GM18519 (cell line): ENCODE data around the gene ITPA.
"Not testable (repeated sequence)": the region's sequence is repeated elsewhere in the genome, so short reads cannot be mapped to it uniquely, and the experiment has no call there.

ENCODE experiments used
- ATAC-seq: cut with Tn5 transposase; IDR thresholded peaks from one replicate; pipeline ENCODE4 v1.9.1; 2021; ENCODE audit warnings: mild to moderate bottlenecking, moderate library complexity; ENCODE audit not compliant: unreplicated experiment, low FRiP score

Gene ITPA

DNA sequence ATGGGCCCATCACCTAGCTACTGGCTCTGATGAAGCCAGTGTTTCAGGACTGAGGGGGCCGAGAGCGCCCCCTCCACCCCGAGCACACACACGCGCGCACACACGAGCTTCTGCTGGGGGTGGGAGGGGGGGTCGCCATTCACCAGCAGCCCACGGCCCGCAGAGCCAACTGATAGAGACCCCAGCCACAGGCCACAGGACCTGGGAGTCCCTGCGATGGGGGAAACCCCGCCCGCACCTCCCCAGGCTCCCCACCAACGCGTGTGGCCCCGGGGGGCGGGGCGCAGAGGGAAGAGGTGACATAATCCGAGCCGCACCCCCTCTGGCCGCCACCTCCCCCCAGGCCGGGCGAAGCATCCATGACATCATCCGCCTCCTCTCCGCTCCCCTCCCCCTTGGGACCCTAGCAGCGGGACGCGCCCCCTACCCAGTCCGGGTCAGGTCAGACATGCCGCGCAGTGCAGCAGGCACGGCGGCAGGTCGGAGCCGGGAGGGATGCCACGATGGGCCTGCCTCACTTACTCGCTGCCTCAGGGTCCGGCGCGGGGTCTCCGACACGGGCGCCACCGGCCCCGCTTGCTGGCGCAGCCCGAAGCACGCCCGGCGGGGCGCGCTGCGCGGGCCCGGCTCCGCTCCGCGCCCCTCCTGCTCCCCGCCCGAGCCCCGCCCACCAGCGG is 36.2 kb upstream of the ITPA start, which contains the start of gene LZTS3:
LZTS3 (minus strand) TSS at position 617 of the 677 bp plus-strand sequence. CDS start 6,386 bp downstream, outside the sequence.
- ATAC-seq = peak; percentile 62

DNA sequence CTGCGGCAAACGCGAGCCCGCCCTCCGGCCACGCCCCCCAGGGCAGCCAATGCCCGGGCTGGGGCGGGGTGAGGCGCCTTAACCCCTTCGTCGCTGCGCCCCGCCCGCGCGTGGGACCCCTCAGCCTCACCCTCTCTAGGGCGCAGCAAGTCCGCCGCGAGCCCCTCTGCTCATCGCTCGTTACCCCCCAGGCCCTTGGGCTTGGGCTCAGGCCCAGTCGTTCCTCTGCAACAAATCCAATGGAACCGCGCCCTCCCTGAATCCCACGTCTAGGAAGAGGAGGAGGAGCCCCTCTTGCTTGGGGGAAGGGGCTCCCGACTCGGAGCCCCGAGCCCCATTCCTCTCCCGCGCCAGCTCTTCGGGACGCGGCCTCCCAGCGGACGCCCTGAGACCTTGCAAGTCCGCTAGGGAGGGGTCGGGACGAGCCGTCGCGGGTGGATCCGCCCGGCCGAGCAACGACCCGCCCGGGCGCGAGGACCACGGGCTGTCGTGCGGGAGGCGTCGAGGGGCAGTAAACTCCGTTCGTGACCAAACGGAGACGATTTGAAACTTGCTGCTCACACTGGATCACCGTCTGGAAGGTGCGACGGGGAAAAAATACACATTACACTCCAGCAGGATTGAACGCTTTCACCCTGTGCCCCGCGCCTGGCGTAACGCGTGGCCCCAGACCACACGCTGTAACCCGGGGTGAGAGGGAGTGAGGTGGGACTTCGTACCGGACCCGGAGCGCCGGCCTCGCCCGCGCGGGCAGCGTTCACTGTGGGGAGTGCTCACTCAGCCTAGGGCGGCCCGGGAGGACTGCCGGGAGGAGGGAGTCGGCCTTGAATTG is 35.5 kb upstream of the ITPA start:
- ATAC-seq = peak; percentile 9

DNA sequence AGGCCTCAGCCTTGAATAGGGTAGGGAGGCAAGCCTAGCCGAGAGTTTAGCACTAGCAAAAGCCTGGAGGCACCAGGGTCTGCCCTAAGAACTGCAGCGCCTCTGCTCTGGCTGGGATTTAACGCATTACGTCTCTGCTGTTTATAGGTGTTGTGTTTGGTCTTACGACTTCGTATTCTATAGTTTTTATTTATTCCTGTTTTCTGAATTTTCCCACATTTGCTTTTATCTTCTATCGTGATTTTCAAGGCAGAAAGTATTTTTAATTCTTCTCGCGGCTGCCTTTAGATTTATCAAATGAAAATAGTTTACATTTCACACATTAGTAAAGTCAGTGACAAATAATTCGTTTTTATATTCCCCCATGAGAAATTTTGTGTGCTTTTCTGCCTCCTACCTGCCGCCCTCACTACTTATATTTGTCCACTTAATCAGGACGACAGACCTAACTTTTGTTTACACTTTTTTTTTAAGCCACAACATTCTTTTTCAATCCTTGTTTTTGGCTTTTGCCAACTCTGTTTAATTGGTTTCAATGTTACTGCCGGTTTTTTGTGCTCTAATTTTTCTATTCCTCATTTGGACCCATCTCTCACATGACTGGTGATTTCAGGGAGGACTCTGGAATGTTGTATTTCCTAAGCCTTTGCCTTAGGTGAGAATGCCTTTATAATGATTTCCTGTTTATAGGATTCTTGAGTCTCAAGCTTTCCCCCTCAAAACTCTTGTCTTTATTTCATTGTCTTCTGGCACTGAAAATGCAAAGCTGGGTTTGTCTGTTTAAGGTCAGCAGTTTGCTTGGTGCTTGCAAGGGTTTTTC is 34.6 kb upstream of the ITPA start:
- no peak for ATAC-seq

DNA sequence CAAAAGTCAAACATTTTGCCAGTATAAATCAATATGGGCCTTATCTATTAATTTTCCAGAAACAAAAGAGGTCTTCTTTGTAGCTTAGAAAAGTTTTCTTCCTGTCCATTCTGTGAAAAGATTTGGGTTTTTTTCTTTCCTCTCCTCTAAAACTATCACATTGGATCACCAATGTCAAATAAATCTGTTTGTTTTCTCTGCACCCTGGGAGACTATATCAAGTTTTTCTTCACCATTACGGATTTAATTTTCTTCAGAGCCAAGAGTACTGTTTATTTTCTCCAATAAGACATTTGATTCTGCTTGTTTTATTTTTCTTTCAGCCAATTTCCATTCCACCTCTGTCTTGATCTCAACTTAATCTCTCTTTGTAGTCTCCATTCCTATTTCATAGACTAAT is 34.0 kb upstream of the ITPA start:
- ATAC-seq = no peak

DNA sequence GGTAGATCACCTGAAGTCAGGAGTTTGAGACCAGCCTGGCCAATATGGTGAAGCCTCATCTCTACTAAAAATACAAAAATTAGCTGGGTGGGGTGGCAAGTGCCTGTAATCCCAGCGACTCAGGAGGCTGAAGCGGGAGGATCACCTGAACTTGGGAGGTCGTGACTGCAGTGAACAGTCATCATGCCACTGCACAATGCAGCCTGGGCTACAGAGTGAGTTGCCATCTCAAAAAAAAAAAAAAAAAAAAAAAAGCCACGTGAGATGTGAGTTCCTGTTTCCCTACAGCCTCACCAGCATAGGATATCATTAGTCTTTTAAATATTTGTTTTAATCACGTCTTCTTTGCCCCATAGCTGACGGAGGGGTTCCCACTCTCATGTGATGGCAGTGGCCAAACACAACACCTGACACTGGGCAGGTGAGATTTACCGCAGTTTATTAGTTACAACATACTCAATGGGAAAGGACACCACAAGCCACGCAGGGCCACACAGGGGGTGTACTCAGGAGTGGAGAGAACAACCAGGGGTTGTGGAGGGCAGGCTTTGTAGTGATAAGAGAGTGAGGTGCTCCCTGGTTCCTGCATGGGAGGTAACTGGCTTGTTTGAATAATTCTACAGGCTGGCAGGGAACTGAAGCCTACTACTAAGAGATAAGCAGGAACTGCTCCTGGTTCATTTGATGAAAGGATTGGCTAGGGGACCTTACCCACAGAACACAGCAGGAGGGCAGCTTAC is 31.4 kb upstream of the ITPA start:
- ATAC-seq = no peak

DNA sequence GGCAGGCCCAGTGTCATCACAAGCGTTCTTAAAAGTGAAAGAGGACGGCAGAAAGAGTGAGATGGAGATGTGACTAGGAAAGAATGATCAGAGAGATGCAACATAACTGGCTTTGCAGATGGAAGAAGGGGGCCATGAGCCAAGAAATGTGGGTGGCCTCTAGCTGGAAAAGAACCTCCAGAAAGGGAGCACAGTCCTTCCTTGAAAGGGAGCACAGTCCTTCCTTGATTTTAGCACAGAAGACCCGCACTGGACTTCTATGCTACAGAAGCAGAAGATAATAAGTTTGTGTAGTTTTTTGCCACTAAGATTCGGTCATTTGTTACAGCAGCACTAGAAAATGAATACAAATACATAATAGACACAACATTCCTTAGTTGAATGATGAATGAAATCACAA is 29.0 kb upstream of the ITPA start:
- no peak for ATAC-seq

DNA sequence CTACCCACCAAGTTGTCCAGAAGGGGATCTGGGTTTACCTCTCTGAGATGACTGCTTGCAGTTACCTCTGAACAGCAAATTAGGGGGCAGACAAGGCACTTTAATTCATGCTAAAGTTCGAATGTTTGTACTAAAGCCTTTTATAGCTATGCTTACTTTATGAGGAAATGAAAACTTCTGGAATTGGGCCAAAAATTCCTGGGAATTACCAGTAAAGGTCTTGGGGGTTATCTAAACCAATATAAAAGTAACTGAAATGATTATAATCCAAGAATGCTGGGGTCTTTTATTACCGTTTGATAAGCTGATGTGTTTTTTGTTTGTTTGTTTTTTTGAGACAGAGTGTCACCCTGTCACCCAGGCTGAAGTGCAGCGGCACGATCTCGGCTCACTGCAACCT is 28.0 kb upstream of the ITPA start:
- no peak for ATAC-seq

DNA sequence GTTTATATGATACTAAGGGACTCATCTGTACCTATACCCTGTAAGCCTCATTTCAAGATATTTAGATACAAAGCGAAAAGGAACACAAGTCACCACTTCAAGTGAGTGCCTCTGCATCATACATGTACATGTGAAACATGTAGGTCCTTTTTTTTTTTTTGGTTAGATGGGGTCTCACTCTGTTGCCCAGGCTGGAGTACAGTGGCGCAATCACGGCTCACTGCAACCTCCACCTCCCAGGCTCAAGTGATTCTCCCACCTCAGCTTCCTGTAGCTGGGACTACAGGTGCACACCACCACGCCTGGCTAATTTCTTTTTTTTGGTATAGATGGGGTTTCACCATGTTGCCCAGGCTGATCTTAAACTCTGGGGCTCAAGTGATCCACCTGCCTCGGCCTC is 26.9 kb upstream of the ITPA start:
- not testable (repeated sequence) for ATAC-seq

DNA sequence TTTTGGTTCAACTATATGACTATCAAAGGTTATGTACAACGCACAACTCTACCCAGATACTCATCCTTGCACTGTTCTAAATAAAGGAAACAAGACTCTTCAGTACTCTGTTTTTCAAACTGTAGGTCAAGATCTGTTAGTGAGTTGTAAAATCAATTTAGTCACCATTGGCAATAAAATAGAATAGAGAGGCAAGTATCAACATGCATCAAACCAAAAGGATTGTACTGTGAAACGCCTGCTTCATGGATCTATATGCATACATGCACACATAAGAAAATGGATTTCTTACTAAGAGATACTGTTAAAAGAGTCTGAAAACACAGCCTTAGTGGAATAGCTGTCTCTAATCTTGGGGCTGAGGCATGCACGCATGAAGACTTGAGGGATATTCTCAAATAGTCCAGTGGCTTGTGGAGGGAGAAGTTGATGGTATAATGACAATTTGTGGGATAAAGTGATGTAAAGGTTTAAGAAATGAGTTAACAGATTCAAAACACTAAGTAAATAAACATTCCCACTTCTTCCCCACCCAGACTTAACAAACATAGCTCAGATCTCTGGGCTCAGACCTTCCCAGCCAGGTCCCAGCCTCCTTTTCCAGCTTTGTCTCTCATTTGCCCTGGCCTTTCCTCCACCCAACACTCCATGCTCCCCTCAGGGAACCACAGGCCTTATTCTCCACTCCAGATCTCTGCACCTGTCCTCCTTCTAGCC is 25.2 kb upstream of the ITPA start:
- ATAC-seq = no peak

DNA sequence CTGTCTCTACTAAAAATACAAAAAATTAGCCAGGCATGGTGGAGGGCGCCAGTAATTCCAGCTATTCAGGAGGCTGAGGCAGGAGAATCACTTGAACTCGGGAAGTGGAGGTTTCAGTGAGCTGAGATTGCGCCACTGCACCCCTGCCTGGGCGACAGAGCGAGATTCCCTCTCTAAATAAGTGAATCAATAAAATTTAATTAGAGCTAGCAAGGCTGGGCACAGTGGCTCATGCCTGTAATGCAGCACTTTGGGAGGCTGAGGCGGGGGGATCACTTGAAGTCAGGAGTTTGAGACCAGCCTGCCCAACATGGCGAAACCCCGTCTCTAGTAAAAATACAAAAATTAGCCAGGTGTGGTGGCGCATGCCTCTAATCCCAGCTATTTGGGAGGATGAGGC is 21.4 kb upstream of the ITPA start:
- ATAC-seq = not testable (repeated sequence)

DNA sequence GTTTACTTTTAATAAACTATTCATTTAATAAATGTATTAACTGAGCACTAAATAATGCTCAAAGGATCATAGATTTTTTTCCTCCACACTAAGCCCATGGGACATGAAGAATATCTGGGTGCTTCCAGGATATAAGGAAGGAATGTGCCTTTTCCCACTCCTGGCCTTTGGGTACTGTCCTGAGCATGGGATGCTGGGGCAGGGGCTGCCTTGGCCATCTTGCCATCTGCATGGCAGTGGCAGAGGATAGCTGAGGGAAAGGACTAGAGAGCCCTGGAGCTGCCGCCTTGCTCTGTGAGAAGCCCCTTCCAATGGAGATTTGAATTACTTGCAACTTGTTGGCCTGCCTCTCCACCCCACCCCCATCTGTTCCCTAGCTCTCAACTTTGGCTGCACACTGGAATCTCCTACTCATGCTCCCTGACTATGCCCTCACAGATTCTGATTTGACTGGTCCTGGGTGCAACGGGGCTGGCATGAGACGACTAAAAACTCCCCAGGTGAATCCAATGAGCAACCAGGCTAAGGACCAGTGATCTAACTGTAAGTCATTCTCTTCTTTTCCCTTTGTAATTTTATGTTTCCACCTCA is 20.4 kb upstream of the ITPA start:
- ATAC-seq = no peak

DNA sequence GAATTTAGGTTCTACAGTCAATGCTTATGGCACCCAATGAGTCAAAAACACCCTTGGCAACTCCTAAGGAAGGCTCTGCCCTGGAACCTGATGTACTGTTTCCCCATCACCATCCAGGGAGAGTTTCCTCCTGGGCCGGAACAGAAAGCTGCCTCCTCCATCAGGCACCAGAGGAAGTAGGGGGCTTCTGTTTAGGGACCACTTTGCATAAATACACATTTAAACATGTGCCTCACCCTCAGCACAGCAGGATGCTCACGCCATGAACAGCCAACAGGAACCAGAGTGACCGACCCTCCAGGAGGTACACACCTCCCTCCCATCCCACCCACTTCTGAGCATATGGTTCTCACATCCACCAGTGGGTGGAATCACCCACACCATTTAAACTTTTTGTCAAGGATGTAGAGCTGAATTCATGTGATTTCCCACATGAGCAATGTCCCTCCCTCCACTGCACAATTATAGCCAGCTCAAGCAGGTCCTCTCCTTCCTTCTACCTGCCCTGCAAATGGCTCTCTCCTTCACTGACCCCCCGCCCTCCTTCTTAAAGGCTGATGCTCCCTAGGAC is 19.7 kb upstream of the ITPA start:
- no peak for ATAC-seq

DNA sequence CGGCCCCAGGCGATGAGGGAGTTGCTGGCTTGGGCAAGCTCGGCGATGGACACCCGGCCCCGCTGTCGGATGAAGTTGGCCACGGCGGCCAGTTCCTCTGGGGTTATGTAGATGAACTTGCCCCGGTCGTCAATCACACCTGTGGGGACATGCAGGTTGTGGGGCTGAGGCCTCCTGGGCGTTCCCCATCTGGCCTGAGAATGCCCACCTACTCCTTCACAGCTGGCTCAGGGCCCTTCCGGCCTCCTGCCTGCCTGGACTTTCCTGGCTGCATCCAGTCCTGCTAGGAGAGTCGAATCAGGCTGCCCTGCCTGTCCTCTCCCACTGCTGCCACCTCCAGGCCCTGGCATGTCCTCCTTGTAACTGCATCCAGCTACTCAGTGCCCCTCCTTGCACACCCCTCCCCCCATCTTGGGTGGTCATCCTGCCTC is 18.6 kb upstream of the ITPA start:
- no peak for ATAC-seq

DNA sequence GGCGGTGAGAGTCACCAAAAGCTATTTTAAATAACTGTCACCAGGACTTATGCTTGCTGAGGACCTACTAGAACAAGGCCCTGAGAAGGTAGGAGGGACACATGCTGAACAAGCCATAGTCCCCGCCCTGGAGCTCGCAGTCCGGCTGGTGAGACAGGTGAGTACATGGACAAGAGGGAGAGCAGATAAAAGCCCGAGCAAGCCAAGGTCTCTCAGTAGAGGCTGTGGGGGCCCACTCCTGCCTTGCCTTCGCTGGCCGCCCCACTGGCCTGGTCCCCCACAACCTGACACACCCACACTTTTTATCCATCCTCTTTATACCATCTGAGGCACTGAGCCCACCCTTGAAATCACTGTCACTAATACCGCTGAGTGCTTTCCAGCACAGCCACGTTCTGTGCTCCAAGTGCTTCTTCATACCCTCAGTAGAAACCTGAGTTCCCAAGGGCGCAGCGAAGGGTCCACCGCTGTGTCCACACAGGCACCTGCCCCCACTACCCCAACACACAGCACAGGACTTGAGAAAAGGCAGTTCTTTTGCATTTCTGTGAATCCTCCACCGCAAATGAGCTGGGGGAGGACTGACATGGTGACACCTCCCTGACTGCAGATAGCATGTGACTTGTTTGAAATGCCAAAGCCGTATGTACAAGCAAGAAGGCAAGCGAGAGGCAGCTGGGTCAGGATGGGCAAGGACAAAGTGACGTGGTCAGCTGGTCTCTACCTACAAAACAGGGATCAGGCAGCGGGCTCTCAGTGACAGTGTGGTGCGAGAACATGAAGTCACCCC is 16.9 kb upstream of the ITPA start:
- no peak for ATAC-seq

DNA sequence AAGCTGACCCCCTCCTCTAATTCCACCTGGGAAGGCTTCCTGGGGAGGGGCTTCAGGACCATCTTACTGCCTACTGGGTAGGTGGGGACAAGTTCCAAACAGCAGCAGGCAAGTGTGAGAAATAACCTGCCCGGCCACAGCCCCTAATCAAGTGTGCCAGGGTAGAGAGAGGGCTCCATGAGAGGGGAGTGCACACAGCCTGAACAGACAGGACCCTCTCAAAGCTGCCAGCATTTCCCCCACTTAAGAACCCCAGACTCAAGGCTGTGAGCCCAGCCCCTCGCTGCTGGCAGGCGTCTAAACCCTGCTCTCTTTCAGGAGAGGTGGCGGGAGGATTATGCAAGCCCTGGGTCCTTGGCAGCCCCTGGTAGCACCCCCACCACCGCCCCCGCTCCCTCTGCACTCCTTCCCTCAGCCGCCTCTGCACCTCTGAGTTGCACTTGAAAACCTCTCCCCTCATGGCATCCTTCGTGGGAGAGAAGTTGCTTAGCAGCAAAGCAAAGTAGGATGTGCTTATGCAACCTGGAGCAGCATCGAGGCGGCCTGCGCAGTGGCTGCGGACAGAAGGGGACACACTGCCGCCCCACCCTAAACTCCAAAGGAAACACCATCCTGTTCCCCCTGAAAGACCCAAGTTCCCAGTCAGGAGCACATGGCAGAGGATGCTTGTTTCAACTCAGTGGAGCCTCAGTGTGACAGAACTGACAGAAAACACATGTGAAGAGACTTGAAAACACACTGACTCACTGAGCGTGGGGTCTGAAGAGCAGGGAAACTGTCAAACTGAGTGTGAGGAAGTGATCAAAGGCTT is 15.3 kb upstream of the ITPA start:
- ATAC-seq = no peak

DNA sequence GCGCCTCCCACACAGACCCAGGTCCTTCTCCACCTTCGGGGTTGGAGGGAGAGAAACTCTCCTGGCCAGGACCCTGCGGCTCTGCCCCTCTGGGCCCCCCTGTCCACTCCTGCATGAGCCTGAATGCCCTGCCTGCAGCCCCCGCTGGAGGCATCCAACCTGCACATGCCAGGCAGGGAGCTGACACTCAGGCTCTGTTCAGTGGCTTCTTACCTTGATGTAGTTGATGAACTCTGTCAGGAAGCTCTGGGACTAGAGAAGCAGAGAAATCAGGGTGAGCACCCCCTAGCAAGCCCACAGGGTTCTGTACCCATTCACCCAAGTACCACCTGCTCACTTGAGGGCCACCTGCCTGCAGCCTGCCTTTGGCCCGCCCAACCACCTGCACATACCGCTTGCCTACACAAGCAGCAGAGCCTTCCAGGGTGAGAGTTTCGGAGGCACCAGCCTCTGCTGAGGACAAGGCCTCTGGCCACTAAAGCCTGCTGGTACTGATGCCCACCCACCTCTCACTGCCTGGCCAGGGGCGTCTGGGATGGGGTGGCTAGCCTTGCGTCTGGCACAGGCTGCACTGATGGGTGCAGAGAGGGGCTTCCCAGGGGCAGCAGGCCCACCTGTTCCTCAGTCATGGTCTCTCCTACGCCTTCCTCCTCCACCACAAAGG is 14.5 kb upstream of the ITPA start:
- ATAC-seq = no peak
